NCI-H82 (cell line): ENCODE measurements around the gene NARF.
"Not testable (repeated sequence)": the region's sequence is repeated elsewhere in the genome, so short reads cannot be mapped to it uniquely, and the experiment has no call there.

Source experiments
- DNase-seq: peaks from one replicate; lab custom pipeline; 2025; lab: John Stamatoyannopoulos, UW

NARF gene

GRCh38 chr17:82447876-82448275 is 10.7 kb upstream of the NARF start:
- no peak for DNase-seq

GRCh38 chr17:82449131-82449882 is 9.2 kb upstream of the NARF start:
- DNase-seq, result no peak

- DNase-seq, result no peak
These were observed 8.6 kb upstream of the NARF start for GRCh38 chr17:82449883-82450356.

- peak; percentile 95 for DNase-seq
These were observed 8.0 kb upstream of the NARF start, which contains the start of gene CYBC1 for GRCh38 chr17:82450357-82451106. Gene CYBC1 (minus strand): TSS chr17:82450752. CDS start chr17:82449254, 1,498 bp downstream.

- DNase-seq, result no peak
These were observed 6.4 kb upstream of the NARF start for GRCh38 chr17:82452162-82452561.

- DNase-seq, result peak; percentile 67
These were observed 5.4 kb upstream of the NARF start for GRCh38 chr17:82453151-82453550.

- not testable (repeated sequence) for DNase-seq
These were observed 4.8 kb upstream of the NARF start for GRCh38 chr17:82453706-82454105.

GRCh38 chr17:82457073-82457928 is 1.2 kb upstream of the NARF start:
- peak; percentile 53 for DNase-seq

GRCh38 chr17:82457929-82458178 is 687 bp upstream of the NARF start:
- DNase-seq, result peak; percentile 98

- DNase-seq, result peak; percentile 49
These were observed 414 bp downstream of the NARF start for GRCh38 chr17:82458885-82459424.

GRCh38 chr17:82459936-82460335 is 1.4 kb downstream of the NARF start:
- DNase-seq, result not testable (repeated sequence)

GRCh38 chr17:82461827-82462524 is 3.4 kb downstream of the NARF start:
- DNase-seq, result no peak

- no peak for DNase-seq
These were observed 4.8 kb downstream of the NARF start for GRCh38 chr17:82463391-82463790.

GRCh38 chr17:82463925-82464566 is 5.5 kb downstream of the NARF start:
- DNase-seq, result no peak

GRCh38 chr17:82464567-82464929 is 6.0 kb downstream of the NARF start:
- DNase-seq, result no peak

- no peak for DNase-seq
These were observed 6.6 kb downstream of the NARF start for GRCh38 chr17:82465023-82465603.

GRCh38 chr17:82468692-82469091 is 10.2 kb downstream of the NARF start:
- no peak for DNase-seq

GRCh38 chr17:82470065-82470464 is 11.5 kb downstream of the NARF start:
- DNase-seq, result no peak

- no peak for DNase-seq
These were observed 15.9 kb downstream of the NARF start for GRCh38 chr17:82474223-82475010.

GRCh38 chr17:82475458-82475857 is 16.9 kb downstream of the NARF start:
- DNase-seq, result no peak
